A549 treated with AZD2906 at 1 μM for 4 hours (cell line): ENCODE data around the gene RMND5A. TPM values are rescaled to one million over a fixed set of nuclear protein-coding genes. Genes with fewer than 3 reads are reported as not detected.

Experiments used
- total RNA-seq: library from RNA; stranded (reverse); fragments of 200-300 nt; extraction: Qiagen RNA extraction; gene quantifications from 5 replicates; pipeline ENCODE4 v1.2.3, GENCODE V29; 2022

The RMND5A gene
- total RNA-seq, result 24.1 to 28.2 TPM (median 25.4 TPM) in 5 replicates

GRCh38 chr2:86719637-86720539, at the start of gene RMND5A:
RMND5A (plus strand) TSS chr2:86720291; CDS start chr2:86720668, 377 bp downstream.

GRCh38 chr2:86790676-86791572, 70.8 kb downstream of the RMND5A start, which contains the start of gene CD8A:
CD8A (minus strand) TSS chr2:86790913; CDS start chr2:86790825, 88 bp downstream.

Other genes starting within 250 kb of the RMND5A start
- 123 to 130 TPM (median 129 TPM) in 5 replicates for gene CHMP3, start 156.8 kb upstream of the RMND5A start, total RNA-seq
- gene RNF103, start 96.4 kb upstream of the RMND5A start, total RNA-seq, result 53.6 to 67.2 TPM (median 63.5 TPM) in 5 replicates
- 0.18 to 0.55 TPM (median 0.24 TPM) in 5 replicates for gene CD8A, start 70.6 kb downstream of the RMND5A start, total RNA-seq
- gene CD8B, start 141.6 kb downstream of the RMND5A start, total RNA-seq, result not detected in 5 replicates
- 0.04 to 0.07 TPM (median 0.07 TPM) in 5 replicates for gene RGPD1, start 221.8 kb downstream of the RMND5A start, total RNA-seq